Neutrophil (primary cell): ENCODE results near the gene PARP16.

Source experiments
- H3K27ac ChIP-seq: fragments of 200-600 bp; sonication (generic); 2 replicates; pipeline ENCODE4 v1.5.1; 2016; ENCODE audit warnings: mild to moderate bottlenecking, moderate library complexity
- H3K27me3 ChIP-seq: fragments of 200-600 bp; sonication (generic); 2 replicates; pipeline ENCODE4 v1.6.0; 2016; ENCODE audit warnings: mild to moderate bottlenecking
- H3K36me3 ChIP-seq: fragments of 200-600 bp; sonication (generic); 2 replicates; pipeline ENCODE4 v1.5.1; 2017
- H3K4me1 ChIP-seq, 2 experiments: fragments of 200-600 bp in 1 of 2; sonication (generic) in 1 of 2; 1 replicate in 1 of 2; 2 replicates in 1 of 2; pipeline versions ENCODE4 v1.5.1 to v1.6.1; 2013 to 2016; ENCODE audit warnings: low read depth in 1 of 2, low read length in 1 of 2, mild to moderate bottlenecking in 1 of 2, moderate library complexity in 1 of 2; ENCODE audit not compliant: control insufficient read depth in 1 of 2, insufficient read depth in 1 of 2
- H3K4me3 ChIP-seq, 2 experiments: fragments of 200-600 bp in 1 of 2; sonication (generic) in 1 of 2; 1 replicate in 1 of 2; 2 replicates in 1 of 2; pipeline ENCODE4 v1.5.1; 2013 to 2016; ENCODE audit warnings: low read depth in 1 of 2, low read length in 1 of 2, mild to moderate bottlenecking in 1 of 2, moderate library complexity in 1 of 2
- H3K9me3 ChIP-seq: fragments of 200-600 bp; sonication (generic); 2 replicates; pipeline ENCODE4 v1.5.1; 2016
- TF ChIP-seq, protein P1 (sequence below): fragments of 200-600 bp; sonication (generic); IDR thresholded peaks from 2 replicates; pipeline ENCODE4 v1.5.1; 2016; ENCODE audit warnings: antibody characterized with exemption

PARP16 gene

DNA sequence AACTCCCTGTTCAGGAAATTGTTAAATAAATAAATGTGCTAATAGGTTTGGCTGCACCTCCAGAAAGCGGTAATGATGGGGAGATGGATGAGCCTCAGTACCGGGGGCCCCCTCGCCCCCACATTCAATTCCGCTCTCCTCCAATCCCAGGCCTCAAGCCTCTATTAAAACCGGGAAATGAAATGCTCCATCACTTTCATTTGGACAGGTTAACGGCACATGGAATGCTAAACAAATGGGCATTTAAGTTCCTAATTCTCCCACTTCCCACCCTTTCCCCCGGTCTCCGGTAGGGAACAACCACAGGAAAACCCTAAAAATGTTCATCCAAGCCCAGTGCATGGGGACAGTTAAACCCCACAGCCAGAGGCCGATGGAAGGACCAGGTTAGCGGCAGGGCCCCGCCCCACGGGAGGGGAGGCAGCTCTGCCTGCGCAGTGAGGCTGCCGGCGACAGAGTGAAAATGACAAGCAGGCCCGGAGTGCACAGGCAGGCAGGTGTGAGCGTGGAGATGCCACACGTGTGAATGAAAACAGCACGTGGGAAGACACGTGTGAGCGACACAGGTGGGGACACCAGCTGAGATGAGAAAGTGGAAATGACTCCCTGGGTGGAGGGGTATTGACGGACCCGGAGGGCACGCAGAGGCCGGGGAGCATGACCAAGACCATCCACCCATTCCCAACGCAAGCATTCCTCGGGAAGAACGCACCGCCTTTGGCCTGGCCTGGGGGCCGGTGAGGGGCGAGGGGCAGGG, 45.9 kb upstream of the PARP16 start:
- peaks cover 22% of the 10 kb centered on the region for H3K27me3 ChIP-seq
- H3K4me1 ChIP-seq: no peaks in the 10 kb centered on the region
- H3K9me3 ChIP-seq: no peaks in the 10 kb centered on the region
- no peak overlapping the region for H3K4me3 ChIP-seq
- H3K36me3 ChIP-seq: no peaks in the 10 kb centered on the region
- no peak overlapping the region for H3K27ac ChIP-seq
- TF ChIP-seq, protein P1, sequence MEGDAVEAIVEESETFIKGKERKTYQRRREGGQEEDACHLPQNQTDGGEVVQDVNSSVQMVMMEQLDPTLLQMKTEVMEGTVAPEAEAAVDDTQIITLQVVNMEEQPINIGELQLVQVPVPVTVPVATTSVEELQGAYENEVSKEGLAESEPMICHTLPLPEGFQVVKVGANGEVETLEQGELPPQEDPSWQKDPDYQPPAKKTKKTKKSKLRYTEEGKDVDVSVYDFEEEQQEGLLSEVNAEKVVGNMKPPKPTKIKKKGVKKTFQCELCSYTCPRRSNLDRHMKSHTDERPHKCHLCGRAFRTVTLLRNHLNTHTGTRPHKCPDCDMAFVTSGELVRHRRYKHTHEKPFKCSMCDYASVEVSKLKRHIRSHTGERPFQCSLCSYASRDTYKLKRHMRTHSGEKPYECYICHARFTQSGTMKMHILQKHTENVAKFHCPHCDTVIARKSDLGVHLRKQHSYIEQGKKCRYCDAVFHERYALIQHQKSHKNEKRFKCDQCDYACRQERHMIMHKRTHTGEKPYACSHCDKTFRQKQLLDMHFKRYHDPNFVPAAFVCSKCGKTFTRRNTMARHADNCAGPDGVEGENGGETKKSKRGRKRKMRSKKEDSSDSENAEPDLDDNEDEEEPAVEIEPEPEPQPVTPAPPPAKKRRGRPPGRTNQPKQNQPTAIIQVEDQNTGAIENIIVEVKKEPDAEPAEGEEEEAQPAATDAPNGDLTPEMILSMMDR: no peak

DNA sequence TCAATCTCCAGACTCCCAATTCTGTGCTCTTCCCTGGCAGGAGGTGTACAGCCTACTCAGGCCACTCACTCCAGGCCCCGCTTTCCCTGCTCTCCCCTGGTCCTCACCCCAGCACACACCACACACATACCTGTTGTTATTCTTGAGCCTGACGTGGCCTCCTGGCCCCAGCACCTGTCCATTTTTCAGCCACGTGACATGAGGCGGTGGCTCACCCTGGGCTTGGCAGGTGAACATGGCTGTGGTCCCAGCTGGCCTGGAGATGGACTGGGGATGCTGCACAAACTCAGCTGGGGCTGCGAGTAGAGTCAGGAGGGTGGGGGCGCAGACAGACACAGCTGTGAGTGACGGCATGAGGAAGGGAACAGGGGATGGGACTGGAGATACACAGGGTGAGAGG, 45.1 kb upstream of the PARP16 start:
- no peaks in the 10 kb centered on the region for H3K4me1 ChIP-seq
- TF ChIP-seq, protein P1: no peak

DNA sequence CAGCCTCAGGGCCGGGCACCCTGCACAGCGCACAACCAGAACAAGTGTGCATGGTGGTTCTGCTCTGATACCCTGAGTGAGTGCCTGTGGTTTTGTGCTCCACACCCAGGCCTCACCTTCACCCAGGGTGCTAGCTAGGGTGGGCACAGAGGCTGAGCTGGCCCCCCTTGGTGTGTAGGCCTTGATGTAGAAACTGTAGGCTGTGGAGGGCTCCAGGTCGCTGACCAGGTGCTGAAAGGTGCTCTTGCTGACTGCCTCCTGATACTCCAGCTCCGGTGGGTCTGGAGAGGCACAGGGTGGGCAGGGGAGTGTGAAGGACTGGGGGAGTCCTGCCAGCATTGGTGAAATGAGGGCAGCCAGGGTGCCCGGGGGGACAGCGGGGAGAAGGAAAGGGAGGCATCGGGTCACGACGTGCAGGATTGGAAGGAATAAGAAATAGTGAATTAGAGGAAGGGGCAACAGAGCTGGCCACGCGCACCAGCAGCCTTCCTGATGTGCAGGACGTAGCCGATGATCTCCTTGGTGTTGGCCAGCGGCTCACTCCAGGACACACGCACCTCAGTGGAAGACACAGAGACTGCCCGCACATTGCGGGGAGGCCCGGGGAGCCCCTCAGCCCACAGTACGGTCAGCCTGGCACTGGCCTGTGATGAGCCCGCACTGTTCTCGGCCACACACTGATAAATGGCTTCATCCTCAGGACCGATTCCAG, 44.4 kb upstream of the PARP16 start:
- Histone ChIP-seq H3K27me3 (peaks cover 34% of the 10 kb centered on the region), H3K36me3 (no peaks in the 10 kb centered on the region), H3K4me3 (no peak overlapping the region)

More for the DNA sequence above, 45.1 kb upstream of the PARP16 start:
- no peak overlapping the region for H3K4me3 ChIP-seq
- peaks cover 27% of the 10 kb centered on the region for H3K27me3 ChIP-seq
- H3K9me3 ChIP-seq: no peaks in the 10 kb centered on the region
- no peak overlapping the region for H3K27ac ChIP-seq
- H3K36me3 ChIP-seq: no peaks in the 10 kb centered on the region

DNA sequence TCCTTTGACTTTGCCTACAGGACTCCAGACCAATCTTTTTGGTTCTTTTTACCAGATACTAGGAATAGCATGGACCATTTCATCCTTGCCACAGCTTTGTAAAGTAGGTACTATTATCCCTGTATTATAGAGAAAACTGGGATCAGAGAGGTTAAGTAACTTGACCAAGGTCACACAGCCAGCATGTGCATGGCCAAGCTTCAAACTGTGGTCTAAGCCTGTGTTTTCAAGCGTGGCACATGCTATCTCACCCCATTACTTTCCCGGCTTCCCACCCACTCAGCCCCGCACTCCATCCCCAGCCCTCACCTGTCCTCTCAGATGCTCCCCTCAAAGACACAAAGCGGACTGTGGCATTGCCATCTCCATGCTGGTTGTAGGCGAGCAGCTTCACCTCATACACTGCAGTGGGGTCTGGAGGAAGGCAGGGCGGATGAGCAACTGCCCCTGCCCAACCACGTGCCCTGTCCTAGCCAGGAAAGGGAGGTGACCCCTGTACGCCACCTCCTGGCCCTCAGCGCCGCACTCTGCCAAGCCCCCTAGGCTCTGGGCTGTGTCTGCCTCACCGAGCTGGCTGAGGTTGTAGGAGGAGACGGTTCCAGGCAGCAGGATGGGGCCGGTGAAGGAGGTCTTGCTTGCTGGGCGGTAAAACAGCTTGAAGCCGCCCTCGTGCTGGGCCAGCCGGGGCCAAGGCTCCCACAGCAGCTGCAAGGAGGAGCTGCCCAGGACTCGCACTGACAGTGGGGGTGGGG, 43.5 kb upstream of the PARP16 start:
- H3K36me3 ChIP-seq: no peaks in the 10 kb centered on the region
- TF ChIP-seq, protein P1: no peak
- no peaks in the 10 kb centered on the region for H3K4me1 ChIP-seq
- H3K4me3 ChIP-seq: no peak overlapping the region
- H3K27me3 ChIP-seq: peaks cover 36% of the 10 kb centered on the region
- no peak overlapping the region for H3K27ac ChIP-seq
- no peaks in the 10 kb centered on the region for H3K9me3 ChIP-seq

More for the DNA sequence above, 44.4 kb upstream of the PARP16 start:
- TF ChIP-seq, protein P1: no peak
- Histone ChIP-seq H3K27ac (no peak overlapping the region), H3K4me1 (no peaks in the 10 kb centered on the region), H3K9me3 (no peaks in the 10 kb centered on the region)

DNA sequence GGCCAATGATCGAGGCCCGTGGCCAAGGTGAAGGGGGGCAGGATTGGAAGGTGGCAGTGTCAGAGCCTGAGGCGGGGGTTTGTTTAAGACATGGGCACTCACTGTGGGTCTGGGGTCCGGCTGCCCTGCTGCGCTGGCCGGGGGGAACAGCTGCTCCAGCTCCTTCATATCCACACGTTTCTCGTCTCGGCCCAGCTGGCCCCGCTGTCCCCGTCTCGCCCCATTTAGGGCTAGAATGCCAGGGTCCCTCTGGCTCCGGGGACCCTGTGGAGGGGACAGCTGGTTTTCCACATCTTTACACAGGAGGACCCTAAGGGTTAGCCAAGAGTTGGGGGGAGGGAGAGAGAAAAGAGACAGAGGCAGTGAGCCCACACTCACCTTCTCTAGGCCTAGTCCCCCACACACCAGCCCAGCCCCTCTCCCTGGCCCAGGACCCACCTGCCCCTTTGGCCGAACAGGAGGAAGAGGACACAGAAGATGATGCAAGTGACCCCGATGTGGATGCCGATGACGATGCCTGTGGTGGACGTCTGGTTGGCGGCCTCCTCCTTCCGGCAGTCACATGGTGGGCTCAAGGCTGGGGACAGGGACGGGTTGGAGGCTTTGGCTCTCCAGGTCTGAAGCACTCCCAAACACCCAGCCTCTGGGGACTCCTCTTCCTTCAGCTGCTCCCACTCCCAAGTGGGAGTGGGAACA, 42.8 kb upstream of the PARP16 start:
- H3K27ac ChIP-seq: no peak overlapping the region
- H3K36me3 ChIP-seq: no peaks in the 10 kb centered on the region
- H3K4me1 ChIP-seq: no peaks in the 10 kb centered on the region
- H3K9me3 ChIP-seq: no peaks in the 10 kb centered on the region
- H3K4me3 ChIP-seq: no peak overlapping the region
- peaks cover 39% of the 10 kb centered on the region for H3K27me3 ChIP-seq
- TF ChIP-seq, protein P1: no peak
